ENCODE results near the gene UFC1. TPM values are rescaled to one million over a fixed set of nuclear protein-coding genes. Genes with fewer than 3 reads are reported as not detected.

The UFC1 gene
- total and polyA plus RNA-seq, 2 experiments from 2014 or later: 57.5 to 77.0 TPM

- TF ChIP-seq ZNF462 (CRISPR knock-in tag; IDR thresholded peaks at IDR 0.05): no peak
- no peak for TF ChIP-seq JUNB (IDR thresholded peaks at IDR 0.05; ENCODE audit: unreplicated experiment)
These were observed 35.8 kb upstream of the UFC1 start, which contains the start of the genes NIT1 and PFDN2 (continued) for GRCh38 chr1:161117759-161118581.

GRCh38 chr1:161119092-161119903, 34.5 kb upstream of the UFC1 start:
- H3K9me2 ChIP-seq (ENCODE audit: insufficient read depth): no peaks in the 10 kb centered on the region
- H3K4me1 ChIP-seq (ENCODE audit: insufficient read depth): peaks cover 21% of the 10 kb centered on the region
- peaks cover 41% of the 10 kb centered on the region for H3F3A ChIP-seq (replicated peaks; ENCODE audit: low read depth)
- H3K27ac Mint-ChIP-seq: peak overlapping the region; percentile 96; the same call in 1 of the 2 replicates
- ATAC-seq (peak; percentile 63), DNase-seq (ENCODE audit: low spot score) (peak; percentile 90)
- H3K4me2 ChIP-seq: peak overlapping the region; percentile 88
- no peaks in the 10 kb centered on the region for H3K27me3 ChIP-seq (ENCODE audit: insufficient read depth)
- H3K79me2 ChIP-seq (replicated peaks; ENCODE audit: insufficient read depth): peaks cover 39% of the 10 kb centered on the region
- no peak for TF ChIP-seq ZNF114 (CRISPR knock-in tag; IDR thresholded peaks at IDR 0.05)
- TF ChIP-seq CTCF (conservative IDR thresholded peaks at IDR 0.05; ENCODE audit: low read depth in 2 of 2): peak; percentile 44 to 45; a peak in 3 of 4 replicates
- peak; percentile 76 for TF ChIP-seq CREB1 (CRISPR knock-in tag; IDR thresholded peaks at IDR 0.05; ENCODE audit: low read depth)
- no peaks in the 10 kb centered on the region for H3K9me3 Mint-ChIP-seq
- peak overlapping the region; percentile 98 for H3K4me3 ChIP-seq
- peaks cover 30% of the 10 kb centered on the region for H3K36me3 ChIP-seq (ENCODE audit: insufficient read depth)
- peaks cover 50% of the 10 kb centered on the region for H3K36me3 Mint-ChIP-seq (ENCODE audit: low read depth)
- H3K27me3 Mint-ChIP-seq (ENCODE audit: insufficient read depth, low read depth, poor library complexity): peaks cover 25% of the 10 kb centered on the region
- H3K4me1 Mint-ChIP-seq: peaks cover 22% of the 10 kb centered on the region
- peak overlapping the region; percentile 98; the same call in 1 of the 2 replicates for H3K27ac ChIP-seq (ENCODE audit: low read depth)
- no peak overlapping the region for H2AFZ ChIP-seq
- peaks cover 33% of the 10 kb centered on the region for H4K20me1 ChIP-seq (replicated peaks; ENCODE audit: insufficient read depth)
- peak overlapping the region; percentile 96 for H3K4me3 Mint-ChIP-seq
